Right renal pelvis (tissue), 4 donors: Measurements from ENCODE around the gene THSD4. TPM values are rescaled to one million over a fixed set of nuclear protein-coding genes. Genes with fewer than 3 reads are reported as not detected.

ENCODE experiments used
- DNase-seq, 4 donors: peaks; one replicate each; pipeline ENCODE4 v3.0.0-alpha.2; 2013; ENCODE audit warnings: low read depth in 4 of 4, low spot score in 3 of 4, missing footprints in 1 of 4
- polyA plus RNA-seq, 4 donors: library from polyadenylated mRNA; unstranded; fragments of 120-200 nt; gene quantifications; one replicate each; pipeline ENCODE4 v1.2.1, GENCODE V29; 2013; ENCODE audit not compliant: insufficient read length in 4 of 4

The THSD4 gene
- polyA plus RNA-seq, 4 donors: 32.7 to 45.9 (median 35.6) TPM

DNA sequence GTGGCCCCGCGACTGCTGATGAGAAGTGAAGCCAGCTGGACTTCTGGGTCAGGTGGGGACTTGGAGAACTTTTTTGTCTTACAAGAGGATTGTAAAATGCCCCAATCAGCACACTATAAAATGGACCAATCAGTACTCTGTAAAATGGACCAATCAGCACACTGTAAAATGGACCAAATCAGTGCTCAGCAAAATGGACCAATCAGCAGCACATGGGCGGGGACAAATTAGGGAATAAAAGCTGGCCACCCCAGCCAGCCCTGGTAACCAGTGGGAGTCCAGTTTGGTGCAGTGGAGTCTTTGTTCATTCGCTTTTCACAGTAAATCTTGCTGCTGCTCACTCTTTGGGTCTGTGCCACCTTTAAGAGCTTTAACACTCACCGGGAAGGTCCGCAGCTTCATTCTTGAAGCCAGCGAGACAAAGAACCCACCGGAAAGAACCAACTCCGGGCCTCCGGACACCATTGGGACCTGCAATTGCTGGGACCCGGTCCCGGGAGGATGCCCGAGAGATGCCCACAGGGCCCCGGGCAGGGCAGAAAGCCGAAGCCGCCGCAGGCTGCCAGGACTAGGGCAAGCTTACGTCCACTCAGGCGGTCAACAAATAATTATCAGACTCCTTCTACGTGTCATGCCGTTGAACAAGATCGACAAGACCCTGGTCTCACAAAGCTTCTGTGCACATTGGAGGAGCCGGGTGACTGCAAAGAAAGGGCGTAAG, 686.8 kb downstream of the THSD4 start:
- DNase-seq: no peak

DNA sequence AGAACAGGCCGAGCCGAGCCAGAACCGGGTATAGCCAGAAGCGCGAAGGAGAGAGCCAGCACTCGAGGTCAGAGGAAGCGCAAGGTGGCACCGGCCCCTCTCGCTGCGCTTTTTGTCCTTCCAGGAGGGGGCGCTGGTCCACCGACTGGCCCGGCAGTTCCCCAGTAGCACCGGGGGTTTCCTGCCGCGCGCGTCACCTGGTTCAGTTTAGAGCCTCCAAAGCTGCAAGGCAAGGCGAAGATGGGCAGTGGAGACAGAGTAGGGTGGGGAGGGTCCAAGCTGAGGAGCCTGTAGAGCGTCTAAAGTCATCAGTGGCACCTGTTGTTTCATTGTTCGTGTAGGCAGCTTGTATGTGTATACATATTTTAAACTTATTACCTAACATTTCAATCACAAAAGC, 687.5 kb downstream of the THSD4 start:
- no peak for DNase-seq

DNA sequence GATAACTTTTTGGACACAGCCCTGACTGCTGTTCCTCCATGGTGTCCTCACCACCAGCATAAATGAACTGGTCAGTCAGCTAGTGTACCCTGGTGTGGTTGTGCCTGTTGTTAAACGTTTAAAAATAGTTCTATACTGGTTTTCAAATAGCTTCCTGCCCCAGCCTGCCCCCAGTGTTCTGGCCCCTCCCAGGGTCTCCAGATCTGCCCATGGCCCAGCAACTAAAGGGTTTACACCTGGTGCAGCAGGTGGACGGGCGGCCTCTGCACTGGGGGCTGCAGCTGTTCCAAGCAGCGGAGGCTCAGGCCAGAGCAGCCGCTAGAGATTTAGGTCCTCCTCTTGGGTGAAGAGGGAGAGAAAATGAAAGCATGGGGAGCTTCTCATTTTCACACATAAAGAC, 689.0 kb downstream of the THSD4 start:
- no peak for DNase-seq

DNA sequence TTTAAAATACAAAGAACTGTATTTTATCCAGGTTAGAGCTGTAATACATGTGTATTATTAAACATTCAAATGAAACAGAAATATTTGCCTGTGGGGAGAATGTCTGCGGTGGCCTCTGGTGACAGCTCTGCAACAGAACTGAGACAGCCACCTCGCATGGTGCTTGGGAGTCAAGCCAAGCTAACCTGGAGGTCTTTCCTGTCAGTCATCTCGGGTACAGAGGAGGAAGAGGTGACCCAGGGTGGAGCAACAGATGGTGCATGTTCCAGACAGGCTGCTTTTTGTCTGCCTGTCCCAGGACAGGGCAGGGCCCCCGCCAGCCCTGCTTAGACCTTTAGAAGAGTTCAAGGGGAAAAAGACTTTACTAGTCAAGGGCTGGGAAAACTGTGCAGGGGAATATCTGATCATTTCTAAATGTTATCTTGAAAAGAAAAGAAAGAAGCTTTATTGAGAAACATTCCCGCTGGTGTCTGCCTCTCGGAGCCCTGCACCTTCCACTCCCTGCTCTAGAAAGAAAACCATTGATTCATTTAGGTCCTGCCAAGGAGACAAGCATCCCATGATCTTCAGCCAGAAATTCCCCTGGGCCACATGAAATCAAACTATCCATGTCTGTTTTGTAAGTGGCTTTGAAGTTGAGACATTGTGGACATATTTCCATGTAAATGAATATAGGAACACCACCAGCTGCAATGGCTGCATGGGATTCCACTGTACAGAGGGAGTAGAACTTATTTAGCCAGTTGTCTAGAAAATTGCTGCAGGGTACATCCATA, 689.6 kb downstream of the THSD4 start:
- no peak for DNase-seq

DNA sequence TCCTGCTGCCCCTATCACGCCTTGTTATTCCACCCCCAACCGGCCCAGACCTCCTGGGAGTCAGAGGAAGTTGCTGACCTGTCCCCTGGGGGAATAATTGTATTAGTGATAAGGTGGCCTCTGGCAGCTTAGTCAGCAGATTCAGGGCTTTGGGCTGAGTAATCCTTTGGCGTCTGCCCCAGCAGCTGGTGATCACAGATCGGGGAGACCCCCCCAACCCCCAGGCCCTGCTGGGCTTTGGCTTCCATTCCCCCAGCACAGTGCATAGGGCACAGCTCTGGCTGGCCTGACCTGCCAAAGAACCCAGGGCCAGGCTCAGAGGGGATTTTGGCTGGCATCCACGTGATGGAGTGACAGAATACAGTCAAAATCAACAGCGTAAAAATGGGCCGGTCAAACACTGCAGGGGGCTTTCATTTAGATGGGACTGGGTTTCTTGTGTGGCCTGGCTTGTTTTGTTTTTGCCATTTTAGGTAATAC, 691.2 kb downstream of the THSD4 start:
- no peak for DNase-seq

GRCh38 chr15:71807125-71807629, 691.9 kb downstream of the THSD4 start:
- DNase-seq: no peak

DNA sequence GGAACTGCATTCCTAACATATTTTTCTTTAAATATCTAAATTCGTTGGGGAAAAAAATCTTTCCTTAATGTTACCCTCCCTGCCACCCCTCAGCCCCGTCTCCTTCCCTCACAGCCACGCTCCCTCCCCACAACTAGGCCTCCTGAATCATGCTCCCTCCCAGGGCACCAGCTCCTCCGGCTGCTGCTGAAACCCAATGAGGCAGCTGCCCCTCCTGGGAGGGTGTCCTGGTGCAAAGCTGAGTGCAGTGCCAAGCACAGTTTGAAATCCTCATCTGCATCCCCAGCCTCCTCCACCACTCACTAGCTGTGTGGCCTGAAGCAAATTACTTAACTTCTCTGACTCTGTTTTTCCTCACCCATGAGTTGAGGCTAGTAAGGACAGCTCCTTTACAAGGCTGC, 692.4 kb downstream of the THSD4 start:
- no peak for DNase-seq

DNA sequence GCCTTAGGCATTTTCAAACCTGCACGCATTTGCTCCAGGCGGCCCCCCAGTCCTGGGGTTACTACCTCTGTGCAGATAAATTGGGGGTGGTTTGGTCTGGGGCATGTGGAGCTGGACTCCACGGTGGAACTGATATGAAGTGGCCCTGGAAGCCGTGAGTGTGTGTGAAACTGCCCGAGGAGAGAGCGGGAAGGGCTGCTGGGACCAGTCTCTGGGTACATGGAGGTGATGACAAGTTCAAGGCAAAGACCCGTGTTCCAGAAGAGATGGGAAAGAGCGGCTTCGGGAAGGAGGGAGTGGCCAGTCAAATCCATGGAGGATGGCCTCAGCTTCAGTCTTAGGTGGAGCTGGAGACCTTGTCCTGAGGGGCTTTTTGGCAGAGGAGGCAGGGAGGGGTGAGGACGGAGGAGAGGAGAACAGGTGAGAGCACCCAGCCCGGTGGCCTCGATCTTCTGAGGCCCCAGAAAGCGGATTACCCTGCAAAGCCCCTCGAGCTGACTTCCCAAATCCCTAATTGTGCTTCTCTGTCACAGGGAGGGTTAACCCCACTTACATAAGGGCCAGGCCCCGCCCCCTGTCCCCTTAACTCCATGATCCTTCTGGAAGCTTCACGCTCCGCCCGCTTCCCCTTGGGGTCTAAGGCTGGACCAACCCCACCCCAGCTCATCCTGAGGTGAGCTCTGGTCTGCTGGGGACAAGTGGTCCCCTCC, 693.2 kb downstream of the THSD4 start:
- DNase-seq: no peak

GRCh38 chr15:71809346-71809745, 694.1 kb downstream of the THSD4 start:
- no peak for DNase-seq

DNA sequence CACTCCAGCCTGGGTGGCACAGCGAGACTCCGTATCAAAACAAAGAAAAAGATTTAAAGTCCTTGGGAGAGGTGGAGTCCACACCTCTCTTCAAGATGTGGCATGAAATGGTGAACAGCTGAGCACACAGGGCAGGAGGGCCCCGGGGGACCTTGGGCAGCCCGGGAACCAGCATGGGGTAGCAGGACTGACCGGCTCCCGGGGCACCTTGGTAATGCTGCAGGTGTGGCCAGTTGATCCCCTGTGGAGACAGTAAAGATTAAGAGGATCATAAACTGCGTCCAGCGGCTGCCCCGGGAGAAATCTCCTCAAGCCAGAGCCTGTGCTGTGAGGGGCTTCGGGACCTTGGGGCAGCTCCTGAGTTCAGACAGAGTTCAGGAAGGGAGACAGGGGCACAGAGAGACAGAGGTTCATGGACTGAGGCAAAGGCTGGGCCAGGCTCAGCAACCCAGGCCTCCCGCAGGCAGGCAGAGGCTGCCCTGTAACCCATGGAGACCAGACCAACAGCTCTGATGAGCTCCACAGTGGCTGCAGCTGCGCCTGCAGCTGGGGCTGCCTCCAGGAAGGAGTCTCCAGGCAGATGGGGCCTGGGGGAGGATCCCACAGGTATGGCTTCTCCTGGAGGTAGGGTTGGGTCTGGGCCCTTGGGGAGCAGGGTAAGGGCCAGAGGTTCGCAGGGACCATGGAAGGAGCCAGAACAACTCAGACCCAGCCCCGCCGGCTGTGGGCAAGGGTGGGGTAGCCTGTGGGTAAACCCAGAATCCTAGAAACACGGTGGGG, 695.2 kb downstream of the THSD4 start, which contains the start of gene NR2E3:
TSS of gene NR2E3 (plus strand) at position 299 of the 780 bp plus-strand sequence. CDS start at position 489, 190 bp downstream.
- DNase-seq: no peak

DNA sequence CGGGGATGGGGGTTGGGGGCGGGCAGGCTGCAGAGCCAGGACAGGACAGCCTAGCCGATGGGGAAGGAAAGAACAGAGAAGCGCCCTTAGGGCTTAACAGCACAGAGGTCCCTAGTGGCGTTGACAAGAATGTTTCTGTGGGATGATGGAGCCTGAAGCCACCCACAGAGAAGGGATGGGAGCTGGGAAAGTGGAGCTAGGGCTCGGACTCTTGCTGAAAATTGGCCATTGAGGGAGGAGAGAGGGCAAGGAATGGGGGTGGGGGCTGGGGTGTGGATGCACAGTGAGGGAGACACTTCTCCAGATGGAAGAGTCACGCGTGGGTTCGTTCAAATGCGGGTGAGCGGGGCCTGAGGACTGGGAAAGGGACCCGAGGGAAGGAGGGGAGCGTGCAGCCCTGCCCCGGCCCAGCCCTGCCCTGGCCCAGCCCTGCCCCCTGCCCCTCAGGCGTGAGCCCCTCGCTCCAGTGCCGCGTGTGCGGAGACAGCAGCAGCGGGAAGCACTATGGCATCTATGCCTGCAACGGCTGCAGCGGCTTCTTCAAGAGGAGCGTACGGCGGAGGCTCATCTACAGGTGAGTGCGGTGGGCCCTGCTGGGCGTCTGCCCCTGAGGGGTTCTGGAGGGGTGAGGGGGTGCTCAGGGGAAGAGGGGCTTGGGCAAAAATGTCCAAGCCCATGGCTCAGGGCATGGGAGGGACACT, 695.9 kb downstream of the THSD4 start:
- no peak for DNase-seq

GRCh38 chr15:71811752-71812735, 696.8 kb downstream of the THSD4 start:
- no peak for DNase-seq

GRCh38 chr15:71812966-71813722, 697.9 kb downstream of the THSD4 start:
- no peak for DNase-seq

GRCh38 chr15:71813723-71814470, 698.6 kb downstream of the THSD4 start:
- no peak for DNase-seq

GRCh38 chr15:71815301-71815700, 700.0 kb downstream of the THSD4 start:
- no peak for DNase-seq

- DNase-seq: no peak
Measured at GRCh38 chr15:71817351-71817750, 702.1 kb downstream of the THSD4 start.

DNA sequence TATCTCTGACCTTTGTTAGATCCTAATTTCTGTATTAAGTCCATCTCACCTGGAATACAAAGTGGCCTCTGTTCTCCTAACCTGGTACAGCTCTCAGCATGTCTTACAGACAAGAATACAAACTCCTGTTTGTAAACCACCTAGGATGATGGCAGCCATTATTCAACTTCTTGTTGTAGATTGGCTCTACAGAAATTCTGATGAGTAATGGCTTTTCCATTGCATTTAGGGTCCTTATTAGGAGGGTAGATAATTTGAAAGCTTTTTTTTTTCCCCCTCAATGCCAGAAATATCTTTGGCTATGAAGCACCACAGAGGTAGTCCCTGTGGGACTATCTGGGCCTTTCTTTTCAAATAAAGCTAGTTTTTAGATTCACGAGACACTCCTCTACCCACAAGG, 704.9 kb downstream of the THSD4 start:
- no peak for DNase-seq
